Measurements from ENCODE around the gene MAL.

Gene MAL

GRCh38 chr2:95010718-95011117, 14.8 kb upstream of the MAL start:
- TF ChIP-seq, protein P1, sequence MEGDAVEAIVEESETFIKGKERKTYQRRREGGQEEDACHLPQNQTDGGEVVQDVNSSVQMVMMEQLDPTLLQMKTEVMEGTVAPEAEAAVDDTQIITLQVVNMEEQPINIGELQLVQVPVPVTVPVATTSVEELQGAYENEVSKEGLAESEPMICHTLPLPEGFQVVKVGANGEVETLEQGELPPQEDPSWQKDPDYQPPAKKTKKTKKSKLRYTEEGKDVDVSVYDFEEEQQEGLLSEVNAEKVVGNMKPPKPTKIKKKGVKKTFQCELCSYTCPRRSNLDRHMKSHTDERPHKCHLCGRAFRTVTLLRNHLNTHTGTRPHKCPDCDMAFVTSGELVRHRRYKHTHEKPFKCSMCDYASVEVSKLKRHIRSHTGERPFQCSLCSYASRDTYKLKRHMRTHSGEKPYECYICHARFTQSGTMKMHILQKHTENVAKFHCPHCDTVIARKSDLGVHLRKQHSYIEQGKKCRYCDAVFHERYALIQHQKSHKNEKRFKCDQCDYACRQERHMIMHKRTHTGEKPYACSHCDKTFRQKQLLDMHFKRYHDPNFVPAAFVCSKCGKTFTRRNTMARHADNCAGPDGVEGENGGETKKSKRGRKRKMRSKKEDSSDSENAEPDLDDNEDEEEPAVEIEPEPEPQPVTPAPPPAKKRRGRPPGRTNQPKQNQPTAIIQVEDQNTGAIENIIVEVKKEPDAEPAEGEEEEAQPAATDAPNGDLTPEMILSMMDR (IDR thresholded peaks at IDR 0.05): no peak
- no peak for TF ChIP-seq ZFX (IDR thresholded peaks at IDR 0.05; ENCODE audit: borderline replicate concordance)
- no peak overlapping the region for H3K27ac ChIP-seq

DNA sequence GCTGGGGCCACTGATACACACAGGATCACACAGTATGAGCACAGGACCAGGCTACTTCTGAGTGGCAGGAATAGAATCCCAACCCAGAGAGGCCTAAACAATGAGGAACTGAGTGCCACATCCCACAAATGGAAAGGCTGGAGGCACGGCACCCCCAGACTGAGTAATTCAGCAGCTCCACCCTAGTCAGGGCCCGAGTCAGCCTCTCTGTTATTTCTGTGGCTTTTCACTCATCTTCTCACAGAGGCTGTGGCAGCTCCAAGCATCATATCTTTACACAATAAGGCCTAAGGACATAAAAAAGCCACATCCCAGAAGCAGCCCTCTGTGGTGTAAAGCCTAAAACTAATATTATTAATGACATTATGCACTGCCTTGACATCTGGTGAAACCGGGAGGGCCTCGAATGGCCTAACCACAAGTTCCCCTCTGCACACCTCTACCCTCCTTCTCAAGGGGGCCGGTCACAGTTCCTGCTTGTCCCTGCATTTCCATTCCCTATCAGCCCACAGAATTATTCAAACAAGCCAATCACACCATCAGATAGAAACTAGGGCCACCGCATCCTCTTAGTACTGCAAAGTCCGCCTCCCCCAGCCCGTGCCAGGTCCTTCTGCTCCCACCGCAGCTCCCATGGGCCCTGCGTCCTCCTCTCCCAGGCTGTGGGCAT, 12.5 kb upstream of the MAL start:
- no peak overlapping the region for H3K27ac ChIP-seq
- no peak for TF ChIP-seq ZFX (IDR thresholded peaks at IDR 0.05; ENCODE audit: borderline replicate concordance)
- TF ChIP-seq, protein P1 (IDR thresholded peaks at IDR 0.05): no peak

DNA sequence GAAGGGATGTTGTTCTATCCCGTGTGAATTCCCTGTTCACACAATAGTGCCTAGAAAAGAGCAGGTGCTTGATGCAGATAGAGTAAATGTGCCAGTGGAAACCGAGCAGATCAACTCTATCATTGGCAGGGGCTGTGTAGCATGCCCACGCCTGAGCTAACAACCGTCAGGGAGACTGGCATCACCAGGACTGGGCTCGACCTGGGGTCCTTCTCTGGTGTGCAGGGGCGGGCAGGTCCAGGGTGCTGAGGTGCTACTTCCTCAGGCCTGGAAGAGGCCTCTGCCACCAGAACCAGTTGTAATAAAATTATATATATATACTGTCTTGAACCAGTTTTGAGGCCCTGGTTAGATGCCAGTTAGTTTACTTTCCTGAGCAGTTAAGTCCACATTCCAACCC, 11.8 kb upstream of the MAL start:
- no peak for TF ChIP-seq ZFX (IDR thresholded peaks at IDR 0.05; ENCODE audit: borderline replicate concordance)
- TF ChIP-seq, protein P1 (IDR thresholded peaks at IDR 0.05): no peak
- no peak overlapping the region for H3K27ac ChIP-seq

DNA sequence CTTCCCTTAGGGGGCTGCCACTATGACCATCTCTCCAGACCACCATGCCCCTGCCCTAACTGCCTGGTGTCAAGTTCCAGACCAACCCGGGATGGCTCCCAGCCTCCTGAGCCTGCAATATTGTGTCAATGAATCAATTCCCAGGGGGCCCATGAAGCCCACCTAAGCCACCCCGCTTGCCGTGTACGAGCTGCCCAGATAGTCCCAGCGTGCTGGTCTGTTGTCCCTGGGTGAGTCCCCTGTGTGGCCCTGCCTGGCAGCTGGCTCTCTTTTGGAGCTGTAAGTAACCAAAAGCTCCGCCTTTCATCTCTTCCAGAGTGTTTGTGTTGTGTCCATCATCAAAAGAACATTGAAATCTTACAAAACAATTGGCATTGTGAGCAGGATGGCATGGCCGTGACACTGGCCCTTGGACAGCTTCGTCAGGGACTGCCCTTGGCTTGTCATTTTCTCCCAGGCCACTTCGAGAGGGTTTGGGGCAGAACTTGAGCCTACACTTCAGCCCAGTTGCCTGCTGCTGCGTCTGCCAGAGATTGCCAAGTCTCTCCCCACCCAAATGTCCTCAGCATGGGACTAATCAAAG, 11.3 kb upstream of the MAL start:
- H3K27ac ChIP-seq: no peak overlapping the region
- no peak for TF ChIP-seq ZFX (IDR thresholded peaks at IDR 0.05; ENCODE audit: borderline replicate concordance)
- TF ChIP-seq, protein P1 (IDR thresholded peaks at IDR 0.05): no peak

DNA sequence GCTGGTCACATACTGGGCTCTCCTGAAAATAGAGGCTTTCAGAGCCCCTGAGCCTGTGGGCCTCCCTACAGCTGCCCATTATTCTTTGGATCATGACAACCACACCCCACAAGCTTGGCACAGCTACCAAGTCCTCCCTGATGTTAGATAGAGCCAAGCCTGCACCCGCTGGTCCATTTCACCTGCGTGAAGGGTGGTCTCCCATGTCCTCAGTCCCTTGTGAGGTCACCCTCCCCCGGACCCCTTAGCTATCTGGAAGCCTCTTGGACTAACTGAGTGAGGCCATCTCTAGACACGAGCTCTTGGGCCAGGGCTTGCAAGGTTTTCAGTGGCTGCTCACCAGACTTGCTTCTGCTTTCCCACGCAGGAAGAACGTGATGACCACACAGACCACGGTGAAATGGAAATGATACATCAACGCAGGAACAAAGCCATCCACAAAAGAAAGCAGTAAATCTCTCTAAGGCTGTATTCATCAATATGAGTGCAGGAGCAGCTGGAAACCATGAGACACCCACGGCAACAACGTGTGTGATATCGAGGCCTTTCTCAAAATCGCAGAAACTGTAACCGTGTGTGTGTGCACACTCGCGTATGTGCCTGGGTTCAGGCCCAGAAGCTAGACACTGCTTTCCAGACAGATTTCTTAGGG, 10.1 kb upstream of the MAL start:
- TF ChIP-seq ZFX (IDR thresholded peaks at IDR 0.05; ENCODE audit: borderline replicate concordance): no peak
- TF ChIP-seq, protein P1 (IDR thresholded peaks at IDR 0.05): no peak

GRCh38 chr2:95016616-95017015, 8.9 kb upstream of the MAL start:
- TF ChIP-seq, protein P1 (IDR thresholded peaks at IDR 0.05): no peak
- no peak for TF ChIP-seq ZFX (IDR thresholded peaks at IDR 0.05; ENCODE audit: borderline replicate concordance)
- H3K27ac ChIP-seq: no peak overlapping the region

More for the DNA sequence above, 10.1 kb upstream of the MAL start:
- H3K27ac ChIP-seq: no peak overlapping the region

GRCh38 chr2:95017071-95017501, 8.4 kb upstream of the MAL start:
- no peak overlapping the region for H3K27ac ChIP-seq
- TF ChIP-seq ZFX (IDR thresholded peaks at IDR 0.05; ENCODE audit: borderline replicate concordance): no peak
- TF ChIP-seq, protein P1 (IDR thresholded peaks at IDR 0.05): no peak
